Fibroblast of skin of left biceps (primary cell): ENCODE results near the gene AGER.
"Not testable (repeated sequence)": the region's sequence is repeated elsewhere in the genome, so short reads cannot be mapped to it uniquely, and the experiment has no call there.

Experiments used
- DNase-seq, 2 experiments: peaks; one replicate each; pipeline ENCODE4 v3.0.0-alpha.2; 2013; ENCODE audit warnings: low read depth in 2 of 2

Gene AGER

GRCh38 chr6:32184084-32184640 is at the start of gene AGER:
Gene AGER, minus strand, starts transcription at chr6:32184253. Its CDS starts 31 bp downstream, at chr6:32184222.
- DNase-seq, result no peak

GRCh38 chr6:32226434-32226833 is 42.4 kb upstream of the AGER start:
- DNase-seq, result no peak

GRCh38 chr6:32224696-32225095 is 40.6 kb upstream of the AGER start:
- no peak for DNase-seq

- DNase-seq, result no peak
Measured at GRCh38 chr6:32223258-32224235, 39.5 kb upstream of the AGER start, which contains the start of gene NOTCH4. Gene NOTCH4, minus strand, starts transcription at chr6:32224067. Its CDS starts 139 bp downstream, at chr6:32223928.

GRCh38 chr6:32222333-32223230 is 38.5 kb upstream of the AGER start:
- no peak for DNase-seq

- DNase-seq, result no peak
Measured at GRCh38 chr6:32220021-32220420, 36.0 kb upstream of the AGER start.

- no peak for DNase-seq
Measured at GRCh38 chr6:32218167-32218566, 34.1 kb upstream of the AGER start.

- DNase-seq, result no peak
Measured at GRCh38 chr6:32216998-32217397, 32.9 kb upstream of the AGER start.

GRCh38 chr6:32216285-32216684 is 32.2 kb upstream of the AGER start:
- DNase-seq, result no peak

- DNase-seq, result no peak
Measured at GRCh38 chr6:32215617-32216016, 31.6 kb upstream of the AGER start.

- DNase-seq, result no peak
Measured at GRCh38 chr6:32214126-32214525, 30.1 kb upstream of the AGER start.

GRCh38 chr6:32213649-32214048 is 29.6 kb upstream of the AGER start:
- DNase-seq, result no peak

- no peak for DNase-seq
Measured at GRCh38 chr6:32212076-32212760, 28.2 kb upstream of the AGER start.

- DNase-seq, result not testable (repeated sequence)
Measured at GRCh38 chr6:32211432-32211831, 27.4 kb upstream of the AGER start.

GRCh38 chr6:32210191-32210601 is 26.1 kb upstream of the AGER start:
- no peak for DNase-seq

- no peak for DNase-seq
Measured at GRCh38 chr6:32208996-32209395, 24.9 kb upstream of the AGER start.

- DNase-seq, result no peak
Measured at GRCh38 chr6:32204268-32204715, 20.2 kb upstream of the AGER start.

- DNase-seq, result no peak
Measured at GRCh38 chr6:32203426-32204267, 19.6 kb upstream of the AGER start.

- DNase-seq, result no peak
Measured at GRCh38 chr6:32202186-32202585, 18.1 kb upstream of the AGER start.

GRCh38 chr6:32200711-32201475 is 16.8 kb upstream of the AGER start:
- no peak for DNase-seq
